Right hindlimb (tissue), 1 donor: ENCODE measurements around the gene CARD9.
"Not testable (repeated sequence)": the region's sequence is repeated elsewhere in the genome, so short reads cannot be mapped to it uniquely, and the experiment has no call there.

Source experiments
- DNase-seq: peaks from one replicate; pipeline ENCODE4 v3.0.0-alpha.2; 2018

CARD9 gene, protein sequence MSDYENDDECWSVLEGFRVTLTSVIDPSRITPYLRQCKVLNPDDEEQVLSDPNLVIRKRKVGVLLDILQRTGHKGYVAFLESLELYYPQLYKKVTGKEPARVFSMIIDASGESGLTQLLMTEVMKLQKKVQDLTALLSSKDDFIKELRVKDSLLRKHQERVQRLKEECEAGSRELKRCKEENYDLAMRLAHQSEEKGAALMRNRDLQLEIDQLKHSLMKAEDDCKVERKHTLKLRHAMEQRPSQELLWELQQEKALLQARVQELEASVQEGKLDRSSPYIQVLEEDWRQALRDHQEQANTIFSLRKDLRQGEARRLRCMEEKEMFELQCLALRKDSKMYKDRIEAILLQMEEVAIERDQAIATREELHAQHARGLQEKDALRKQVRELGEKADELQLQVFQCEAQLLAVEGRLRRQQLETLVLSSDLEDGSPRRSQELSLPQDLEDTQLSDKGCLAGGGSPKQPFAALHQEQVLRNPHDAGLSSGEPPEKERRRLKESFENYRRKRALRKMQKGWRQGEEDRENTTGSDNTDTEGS

DNA sequence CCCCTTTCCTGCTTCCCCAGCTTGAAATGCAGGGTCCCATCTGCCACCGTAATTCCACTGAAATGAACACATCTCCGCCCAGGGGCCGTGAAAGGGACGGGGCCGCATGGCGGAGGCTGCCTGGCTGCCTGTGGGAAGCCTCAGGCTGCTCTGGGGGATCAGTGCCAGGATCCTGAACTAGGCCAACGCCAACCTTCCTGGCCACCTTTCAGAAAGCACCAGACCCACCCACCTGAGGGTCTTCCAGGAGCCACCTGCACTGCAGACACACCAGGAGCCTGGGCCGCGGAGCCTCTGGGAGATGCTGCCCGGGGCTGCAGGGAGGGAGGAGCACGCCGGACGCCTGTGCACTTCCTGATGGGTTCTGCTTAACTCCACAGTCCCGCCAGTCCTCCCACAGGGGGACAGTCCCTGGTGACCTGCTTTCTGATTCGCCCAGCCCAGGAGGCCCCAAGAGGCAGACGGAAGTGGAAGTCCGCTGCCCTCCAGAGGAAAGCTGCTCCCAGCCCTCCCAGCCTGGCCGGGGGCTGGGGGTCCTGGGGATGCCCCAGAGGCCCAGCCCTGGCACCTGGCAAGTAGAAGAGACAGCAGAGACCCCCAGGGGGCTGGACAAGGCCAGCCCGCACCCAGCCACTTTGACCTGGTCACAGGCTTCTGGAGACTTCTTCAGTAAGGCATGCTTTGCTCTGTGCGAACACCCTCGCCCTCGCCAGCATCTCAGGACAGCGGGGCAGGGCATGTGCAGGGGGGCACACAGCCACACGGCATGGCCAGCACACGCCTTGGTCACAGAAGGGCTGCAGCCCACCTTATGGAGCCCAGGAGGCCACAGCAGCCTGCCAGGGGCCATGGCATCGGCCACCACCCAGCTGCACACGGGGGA is at the start of gene CARD9:
TSS of gene CARD9 (minus strand) at position 370 of the 883 bp plus-strand sequence. CDS start 1,591 bp downstream, outside the sequence.
- DNase-seq, result no peak

DNA sequence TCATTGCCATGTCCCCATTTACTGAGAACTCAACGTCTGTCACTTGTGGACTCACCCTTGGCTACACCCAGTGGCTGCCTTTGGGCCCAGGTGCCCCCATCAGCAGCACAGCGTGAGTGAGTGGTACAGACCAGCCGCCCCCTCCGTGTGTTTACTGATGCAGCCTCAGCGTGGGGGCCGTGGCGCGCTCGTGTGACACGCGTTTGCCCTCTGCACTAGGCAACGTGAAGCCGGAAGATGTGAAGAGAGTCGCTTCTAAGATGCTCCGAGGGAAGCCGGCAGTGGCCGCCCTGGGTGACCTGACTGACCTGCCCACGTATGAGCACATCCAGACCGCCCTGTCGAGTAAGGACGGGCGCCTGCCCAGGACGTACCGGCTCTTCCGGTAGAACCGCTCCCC is 49.4 kb upstream of the CARD9 start:
- DNase-seq, result no peak

DNA sequence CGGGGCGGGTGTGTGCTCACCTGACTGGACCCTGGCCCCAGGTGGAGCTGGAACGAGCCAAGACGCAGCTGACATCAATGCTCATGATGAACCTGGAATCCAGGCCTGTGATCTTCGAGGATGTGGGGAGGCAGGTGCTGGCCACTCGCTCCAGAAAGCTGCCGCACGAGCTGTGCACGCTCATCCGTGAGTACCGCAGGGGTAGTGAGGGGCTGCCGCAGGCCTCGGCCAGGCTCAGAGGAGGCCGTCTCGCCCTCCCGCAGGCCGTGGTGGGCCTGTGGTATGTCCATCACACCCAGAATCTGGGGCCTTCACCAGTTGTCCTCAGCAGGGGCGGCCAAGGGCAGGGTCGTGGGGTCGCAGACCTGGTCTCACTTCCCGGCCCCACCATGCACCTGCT is 48.3 kb upstream of the CARD9 start:
- no peak for DNase-seq

DNA sequence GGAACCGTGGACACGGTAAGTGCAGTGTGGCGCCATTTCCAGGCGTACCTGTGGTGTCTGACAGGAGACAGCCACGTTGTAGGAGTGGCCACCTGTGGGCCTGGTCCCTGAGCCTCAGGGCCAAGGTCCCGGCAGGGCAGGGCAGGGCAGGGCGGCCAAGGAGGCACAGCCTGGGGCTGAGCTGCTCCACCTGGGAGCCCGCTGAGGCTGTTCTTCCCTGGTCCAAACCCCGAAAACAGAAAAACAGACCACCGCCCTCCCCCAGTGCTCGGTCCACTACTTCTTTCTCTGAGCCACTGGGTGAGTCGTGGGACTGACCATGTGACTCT is 45.6 kb upstream of the CARD9 start:
- no peak for DNase-seq

DNA sequence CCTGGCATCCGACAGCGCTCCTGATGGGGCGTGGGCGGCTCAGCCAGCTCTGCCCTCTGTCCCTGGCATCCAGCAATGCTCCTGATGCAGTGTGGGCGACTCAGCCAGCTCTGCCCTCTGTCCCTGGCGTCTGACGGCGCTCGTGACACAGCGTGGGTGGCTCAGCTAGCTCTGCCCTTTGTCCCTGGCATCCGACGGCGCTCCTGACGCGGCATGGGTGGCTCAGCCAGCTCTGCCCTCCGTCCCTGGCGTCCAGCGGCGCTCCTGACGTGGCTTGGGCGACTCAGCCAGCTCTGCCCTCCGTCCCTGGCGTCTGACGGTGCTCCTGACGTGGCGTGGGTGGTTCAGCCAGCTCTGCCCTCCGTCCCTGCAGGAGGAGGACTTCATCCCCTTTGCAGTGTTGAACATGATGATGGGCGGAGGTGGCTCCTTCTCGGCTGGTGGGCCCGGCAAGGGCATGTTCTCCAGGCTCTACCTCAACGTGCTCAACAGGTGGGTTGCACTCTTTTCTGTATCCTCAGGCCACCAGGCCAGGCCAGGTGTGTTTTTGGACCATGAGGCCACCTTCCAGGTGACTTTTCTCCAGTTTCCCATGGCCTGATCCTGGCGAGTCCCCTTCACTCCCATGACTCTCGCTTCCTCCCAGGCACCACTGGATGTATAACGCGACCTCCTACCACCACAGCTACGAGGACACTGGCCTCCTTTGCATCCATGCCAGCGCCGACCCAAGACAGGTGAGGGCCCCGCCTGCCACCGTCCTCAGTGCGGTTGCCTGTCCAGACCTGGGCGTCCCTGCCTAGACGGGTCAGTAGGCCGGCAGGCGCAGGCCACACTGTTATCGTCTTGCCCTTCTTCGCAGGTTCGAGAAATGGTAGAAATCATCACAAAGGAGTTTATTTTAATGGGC is 45.0 kb upstream of the CARD9 start:
- no peak for DNase-seq

DNA sequence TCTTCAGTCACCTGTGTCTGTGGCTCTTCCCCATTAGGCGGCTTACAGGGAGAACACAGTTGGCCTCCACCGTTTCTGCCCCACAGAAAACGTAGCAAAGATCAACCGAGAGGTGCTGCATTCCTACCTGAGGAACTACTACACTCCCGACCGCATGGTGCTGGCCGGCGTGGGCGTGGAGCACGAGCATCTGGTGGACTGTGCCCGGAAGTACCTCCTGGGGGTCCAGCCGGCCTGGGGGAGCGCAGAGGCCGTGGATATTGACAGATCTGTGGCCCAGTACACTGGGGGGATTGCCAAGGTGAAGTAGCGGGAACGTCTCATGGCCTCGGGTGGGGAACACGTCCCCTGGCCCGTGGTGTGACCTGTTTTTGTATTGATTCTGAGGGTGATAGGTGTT is 43.4 kb upstream of the CARD9 start:
- no peak for DNase-seq

DNA sequence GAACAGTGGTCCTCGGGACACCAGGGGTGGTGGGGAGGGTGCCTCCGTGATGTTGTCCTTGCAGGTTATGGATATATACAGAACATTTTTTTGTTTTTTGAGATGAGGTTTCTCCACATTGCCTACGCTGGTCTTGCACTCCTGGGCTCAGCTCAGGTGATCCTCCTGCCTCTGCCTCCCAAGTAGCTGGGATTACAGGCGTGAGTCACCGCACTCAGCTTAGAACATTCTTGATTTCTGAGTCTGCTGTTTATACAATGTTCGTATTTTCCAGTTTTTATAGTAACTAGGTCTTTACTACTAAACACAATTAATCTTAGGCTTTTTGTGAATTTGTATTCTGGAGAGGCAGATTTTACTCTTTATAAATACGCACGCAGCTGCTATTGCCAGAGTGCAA is 43.0 kb upstream of the CARD9 start:
- no peak for DNase-seq

DNA sequence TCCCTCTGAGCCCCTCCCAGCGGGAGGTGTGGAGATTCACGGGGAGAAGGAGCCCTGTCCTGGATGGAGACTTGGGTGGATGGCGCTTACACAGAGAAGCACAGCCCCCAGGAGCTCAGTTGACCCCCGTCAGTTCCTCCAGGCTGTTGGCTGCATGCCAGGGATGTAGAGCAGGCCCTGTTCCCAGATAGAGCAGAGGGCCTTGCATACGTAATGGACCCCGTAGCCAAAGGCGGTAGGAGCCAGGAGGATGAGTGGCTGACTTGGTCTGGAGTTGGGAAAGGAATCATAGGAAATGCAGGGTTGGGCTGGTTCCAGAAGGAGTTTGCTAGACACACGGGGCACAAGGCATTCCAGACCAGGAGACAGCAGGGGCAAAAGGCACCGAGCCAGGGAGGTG is 39.5 kb upstream of the CARD9 start:
- DNase-seq, result no peak

DNA sequence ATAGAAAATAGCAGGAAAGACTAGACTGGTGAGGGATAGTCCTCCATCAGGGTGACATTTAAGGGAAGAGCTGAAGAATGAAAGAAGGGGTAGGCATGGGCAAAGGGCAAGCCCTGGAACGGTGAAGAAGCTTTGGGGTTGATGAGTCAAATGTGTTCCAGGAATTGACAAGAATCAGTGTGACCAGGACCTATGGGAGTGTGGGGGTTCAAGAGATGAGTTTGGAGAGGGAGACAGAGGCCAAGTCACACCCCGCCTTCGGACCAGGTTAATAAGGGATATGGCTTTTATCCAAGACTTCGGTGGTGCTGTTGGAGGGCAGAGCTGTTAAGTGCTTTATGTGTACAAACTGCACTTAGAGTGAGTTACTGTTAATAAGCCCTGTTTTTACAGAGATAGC is 37.9 kb upstream of the CARD9 start:
- no peak for DNase-seq

DNA sequence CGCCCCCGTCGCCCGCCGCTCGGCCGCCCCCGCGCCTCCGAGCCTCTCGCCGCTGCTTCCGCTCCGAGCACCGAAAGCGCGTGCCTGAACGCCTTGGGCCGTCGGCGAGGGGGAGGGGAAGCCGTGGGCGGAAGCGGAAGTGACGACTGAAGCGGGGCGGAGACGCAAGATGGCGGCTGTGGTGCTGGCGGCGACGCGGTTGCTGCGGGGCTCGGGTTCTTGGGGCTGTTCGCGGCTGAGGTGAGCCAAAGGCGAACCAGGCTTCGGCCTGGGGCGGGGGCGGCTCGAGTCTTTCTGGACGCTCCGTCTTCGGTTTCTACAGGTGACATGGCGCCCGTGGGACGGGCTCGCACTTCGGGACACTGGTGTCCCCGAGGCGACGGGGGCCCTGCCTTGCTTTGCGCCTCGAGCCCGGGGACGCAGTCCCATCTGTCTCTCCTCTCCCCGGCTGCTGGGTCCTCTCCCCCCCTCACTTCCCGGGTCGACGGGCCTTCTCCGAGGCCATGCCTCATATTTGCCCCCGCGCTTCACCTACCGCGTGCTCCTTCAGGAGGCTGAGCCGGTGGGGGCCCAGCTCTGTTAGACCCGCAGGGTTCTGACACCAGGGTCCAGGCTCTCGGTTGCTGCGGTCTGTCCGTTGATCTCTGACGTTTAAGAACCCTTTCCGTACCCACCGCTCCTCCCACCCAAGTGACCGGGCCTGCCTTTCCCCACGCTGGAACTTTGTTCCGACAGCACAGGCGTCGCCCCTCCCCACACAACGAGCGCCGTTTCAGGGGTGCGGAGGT is 37.2 kb upstream of the CARD9 start, which contains the start of the genes ENTR1 and PMPCA:
TSS of gene ENTR1 (minus strand) at position 115 of the 788 bp plus-strand sequence. CDS start 217 bp downstream, outside the sequence.
TSS of gene PMPCA (plus strand) at position 159 of the 788 bp plus-strand sequence. CDS start at position 170, 11 bp downstream.
- peak; percentile 94 for DNase-seq

DNA sequence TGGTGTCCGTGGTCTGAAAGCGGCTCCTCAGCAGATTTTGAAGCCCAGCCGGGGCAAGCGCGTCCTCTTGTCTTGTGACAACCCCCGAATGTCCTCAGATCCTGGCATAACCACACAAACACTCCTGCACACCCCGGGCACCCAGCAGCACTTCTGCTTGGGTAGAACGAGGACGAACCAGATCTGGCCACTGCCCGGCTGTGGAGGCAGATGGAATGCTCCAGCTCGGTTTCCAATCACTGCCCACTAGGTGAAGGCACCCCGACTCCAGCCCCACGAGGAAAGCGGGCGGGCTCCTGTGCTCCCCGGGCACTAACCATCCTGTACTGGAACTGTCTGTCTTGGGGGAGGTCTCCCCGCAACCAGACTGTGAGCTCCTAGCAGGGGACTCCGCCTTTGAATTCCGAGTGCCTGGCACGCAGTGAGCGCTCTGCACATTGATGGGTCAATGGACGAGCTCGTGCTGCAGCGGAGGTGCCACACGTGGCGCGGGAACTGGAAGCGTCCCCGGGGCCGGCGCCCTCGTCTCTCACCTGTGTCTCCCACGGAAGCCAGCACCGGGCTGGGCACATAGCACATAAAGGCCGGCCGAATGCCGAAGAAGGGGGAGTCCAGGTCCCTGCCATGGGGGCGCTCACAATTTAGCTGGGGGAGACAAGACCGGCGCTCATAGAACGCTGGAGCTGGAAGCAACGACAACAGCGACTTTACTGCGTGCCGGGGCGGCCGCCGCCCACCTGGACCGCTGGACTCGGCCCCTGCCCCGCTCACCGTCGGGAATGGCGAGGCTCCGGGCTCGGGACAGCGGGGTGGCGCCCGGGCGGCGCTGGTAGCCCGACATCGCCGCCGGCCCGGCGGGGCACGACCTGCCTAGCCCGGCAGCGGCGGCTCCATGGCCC is 36.3 kb upstream of the CARD9 start:
- DNase-seq, result no peak

DNA sequence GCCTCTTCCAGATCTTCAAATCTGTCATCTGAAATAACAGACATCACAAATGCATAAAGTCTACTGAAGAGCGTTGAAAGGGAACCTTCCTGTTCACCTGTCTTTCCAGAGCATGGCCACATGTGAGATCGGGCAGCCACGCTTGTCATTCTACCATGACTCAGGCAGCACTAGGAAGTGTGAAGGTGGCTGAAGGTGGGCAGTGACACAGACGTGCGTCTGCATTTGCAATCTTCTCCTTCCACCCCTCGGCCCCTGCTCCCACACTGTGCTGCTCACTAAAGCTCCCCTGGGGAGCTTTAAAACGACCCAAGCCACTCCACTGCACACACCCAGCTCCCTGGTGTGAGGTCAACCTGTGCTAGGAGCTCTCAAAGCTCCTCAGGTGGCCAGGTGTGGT is 34.4 kb upstream of the CARD9 start:
- no peak for DNase-seq

DNA sequence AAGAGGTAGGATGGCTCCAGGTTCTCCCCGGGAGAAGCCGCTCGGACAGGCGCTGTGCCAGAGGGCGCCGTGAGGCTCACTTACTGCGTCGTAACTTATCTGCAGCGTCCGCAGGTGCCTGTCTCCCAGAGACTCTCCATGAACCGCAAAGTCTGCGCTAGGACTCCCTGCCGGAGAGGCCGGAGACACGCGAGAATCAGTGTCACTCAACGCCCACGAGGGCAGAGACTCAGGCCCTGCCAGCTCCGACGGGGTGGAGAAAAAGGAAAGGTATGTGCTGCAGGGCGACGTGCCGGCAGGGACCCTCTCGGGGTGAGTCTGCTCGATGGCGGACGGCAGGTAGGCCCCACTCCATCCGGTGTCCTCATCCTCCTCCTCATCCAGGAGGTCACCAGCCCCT is 33.6 kb upstream of the CARD9 start:
- not testable (repeated sequence) for DNase-seq

DNA sequence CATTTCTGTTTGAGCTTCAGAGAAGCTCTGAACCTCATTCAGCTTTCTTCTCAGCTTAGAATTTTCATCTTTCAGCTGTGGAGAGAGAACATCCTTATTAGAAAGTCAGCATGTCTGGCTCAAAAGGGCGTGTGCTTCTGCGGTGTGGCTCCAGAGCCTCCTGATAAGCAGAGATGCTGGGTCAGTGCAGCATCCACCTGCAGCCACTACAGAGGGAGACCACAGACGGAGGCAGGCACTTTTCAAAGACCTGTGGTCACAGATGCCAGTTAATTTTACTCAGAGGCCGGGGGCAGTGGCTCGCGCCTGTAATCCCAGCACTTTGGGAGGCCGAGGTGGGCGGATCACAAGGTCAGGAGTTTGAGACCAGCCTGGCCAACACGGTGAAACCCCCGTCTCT is 32.4 kb upstream of the CARD9 start:
- not testable (repeated sequence) for DNase-seq

DNA sequence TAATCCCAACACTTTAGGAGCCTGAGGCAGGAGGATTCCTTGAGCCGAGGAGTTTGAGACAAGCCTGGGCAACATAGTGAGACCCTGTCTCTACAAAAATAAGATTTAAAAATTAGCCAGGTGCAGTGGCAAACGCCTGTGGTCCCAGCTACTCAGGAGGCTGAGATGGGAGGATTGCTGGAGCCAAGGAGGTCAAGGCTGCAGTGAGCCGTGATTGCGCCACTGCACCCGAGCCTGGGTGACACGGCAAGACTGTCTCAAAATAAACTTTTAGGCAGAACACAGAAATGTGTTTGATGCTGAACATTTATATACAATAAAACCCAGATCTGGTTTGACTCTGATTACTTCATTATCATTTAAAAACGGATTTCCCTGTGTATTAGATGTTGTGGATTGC is 32.0 kb upstream of the CARD9 start:
- no peak for DNase-seq

DNA sequence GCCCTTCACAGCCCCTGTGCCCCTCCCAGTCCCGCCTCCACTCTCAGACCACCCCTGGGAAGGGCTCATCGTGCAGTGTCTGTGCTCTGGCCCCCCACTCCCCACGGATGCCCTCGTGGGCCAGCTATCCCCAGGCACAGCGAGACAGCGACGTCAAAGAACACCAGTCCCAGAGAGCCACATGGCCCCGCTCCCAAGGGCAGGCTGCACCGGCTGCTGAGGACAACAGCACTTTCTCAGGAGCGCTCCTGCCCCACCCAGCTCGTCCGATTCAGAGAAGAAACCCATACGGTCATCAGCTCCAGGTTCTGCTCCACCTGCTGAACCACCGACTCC is 31.3 kb upstream of the CARD9 start:
- no peak for DNase-seq

DNA sequence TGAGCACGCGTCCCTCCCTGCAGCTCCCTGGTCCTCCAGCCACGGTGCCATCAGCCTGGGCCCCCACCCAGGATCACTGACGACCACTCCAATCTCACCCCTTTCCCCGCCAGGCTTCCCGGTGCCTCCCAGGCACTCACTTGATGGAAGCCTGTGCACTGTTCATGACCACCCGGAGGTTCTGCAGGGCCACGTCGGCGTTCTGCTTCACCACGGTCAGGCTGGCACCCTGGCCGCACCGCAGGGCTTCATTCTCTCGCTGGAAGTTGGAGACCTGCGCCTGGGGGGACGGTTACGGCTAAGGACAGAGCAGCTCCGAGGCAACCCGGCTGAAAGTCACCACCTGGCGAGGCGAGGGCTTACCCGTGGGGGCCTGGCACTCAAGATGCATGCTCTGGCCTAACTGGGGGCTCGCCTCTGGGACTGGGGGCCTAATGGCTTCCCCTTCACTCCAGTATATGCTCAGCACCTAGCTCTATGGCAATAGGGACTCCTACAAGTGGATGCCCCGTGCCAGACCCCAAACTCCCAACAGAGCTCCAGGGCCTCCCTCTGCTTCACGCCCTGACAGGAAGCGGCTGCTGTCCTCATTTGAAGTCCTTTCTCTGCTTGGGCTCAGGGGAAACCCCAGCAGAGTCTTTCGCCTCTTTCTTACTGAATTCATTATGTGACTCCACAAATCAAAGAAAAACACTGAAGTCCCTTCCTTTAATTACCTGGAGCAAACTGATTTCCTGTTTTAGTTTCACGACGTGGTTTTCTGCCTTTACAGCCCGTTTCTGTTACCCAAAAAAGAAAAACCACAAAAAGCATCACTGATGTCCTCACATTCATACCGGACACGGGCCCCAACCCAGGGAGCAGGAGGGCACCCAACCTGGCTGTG is 30.7 kb upstream of the CARD9 start:
- no peak for DNase-seq

DNA sequence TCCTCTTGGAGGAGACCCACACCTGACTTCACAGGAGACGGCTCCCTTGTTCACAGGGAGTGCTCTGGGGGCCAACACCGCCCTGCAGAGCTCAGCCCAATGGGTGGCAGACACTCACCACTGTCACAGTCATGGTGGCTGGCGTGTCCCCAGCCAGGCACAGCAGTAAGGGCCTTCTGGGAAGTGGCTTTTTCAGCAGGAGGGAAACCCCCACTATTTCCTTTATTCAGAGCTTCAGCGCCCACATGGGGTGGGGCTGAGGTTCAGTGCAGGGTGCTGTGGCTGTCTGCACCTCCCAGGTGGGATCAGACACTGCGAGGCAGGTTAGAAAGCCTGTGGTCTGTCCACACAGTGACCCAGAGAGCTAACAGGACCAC is 30.1 kb upstream of the CARD9 start:
- no peak for DNase-seq

DNA sequence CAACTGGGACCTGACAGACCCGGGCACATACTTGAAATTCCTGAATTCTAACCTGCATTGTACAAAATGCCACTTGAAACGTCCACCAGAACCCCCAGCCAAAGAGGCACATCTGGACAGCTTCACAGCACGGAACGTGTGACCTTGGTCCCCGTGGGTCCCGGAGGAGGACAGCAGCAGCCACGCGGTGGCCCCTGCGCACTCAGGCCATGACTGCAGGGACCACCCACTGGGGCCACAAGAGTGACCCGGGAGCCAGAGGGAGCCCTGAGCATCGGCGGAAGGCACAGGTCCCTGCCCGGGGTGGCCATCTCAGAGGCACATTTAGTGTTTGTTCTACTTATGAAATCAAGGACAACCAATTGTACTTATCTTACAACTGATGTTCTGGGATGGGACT is 28.6 kb upstream of the CARD9 start:
- DNase-seq, result no peak
